Upper lobe of right lung (tissue), 1 donor: Measurements from ENCODE around the gene C2orf81. TPM values are rescaled to one million over a fixed set of nuclear protein-coding genes. Genes with fewer than 3 reads are reported as not detected.

Experiments
- ATAC-seq: fragments of 200-7000 bp; cut with Tn5 transposase; one replicate; pipeline ENCODE4 v1.9.1; 2020; ENCODE audit warnings: mild to moderate bottlenecking, moderate library complexity
- DNase-seq: peaks from one replicate; pipeline ENCODE4 v3.0.0-alpha.2; 2020
- H3K27ac ChIP-seq: fragments of 200-600 bp; one replicate; pipeline ENCODE4 v1.8.0; 2022
- H3K27me3 ChIP-seq: fragments of 200-600 bp; one replicate; pipeline ENCODE4 v1.8.0; 2022; ENCODE audit warnings: mild to moderate bottlenecking
- H3K36me3 ChIP-seq: fragments of 200-600 bp; one replicate; pipeline ENCODE4 v1.8.0; 2022
- H3K4me1 ChIP-seq: fragments of 200-600 bp; one replicate; pipeline ENCODE4 v1.8.0; 2022
- H3K4me3 ChIP-seq: fragments of 200-600 bp; one replicate; pipeline ENCODE4 v1.8.0; 2022; ENCODE audit warnings: mild to moderate bottlenecking
- H3K9me3 ChIP-seq: fragments of 200-600 bp; one replicate; pipeline ENCODE4 v1.8.0; 2022
- CTCF ChIP-seq: fragments of 200-600 bp; IDR thresholded peaks from one replicate; pipeline ENCODE4 v1.8.0; 2022; ENCODE audit warnings: antibody characterized with exemption
- intact Hi-C: fragments of 100-400 bp; cut with DNase I; formaldehyde crosslinking; loops from one replicate; pipeline ENCODE4 v1.11.0; 2022
- total RNA-seq: library from RNA; stranded (reverse); fragmentation: NEBNext Ultra II Directional; extraction: Animal tissue kit (Norgen Biotek cat#: 25700); gene quantifications from one replicate; pipeline ENCODE4 v1.2.1, GENCODE V29; 2021
- donor health status: DM: no; HTN: yes; CAD: no; lungs with severe emphysema.

C2orf81 gene
- total RNA-seq, 1 donor from 2014 or later, result 2.1 TPM

GRCh38 chr2:74420006-74420405, 1.4 kb downstream of the C2orf81 start:
- TF ChIP-seq CTCF, result no peak
- ATAC-seq, result no peak
- Histone ChIP-seq H3K4me1 (peaks cover 17% of the 10 kb centered on the region), H3K4me3 (no peak overlapping the region), H3K27me3 (no peaks in the 10 kb centered on the region), H3K36me3 (no peaks in the 10 kb centered on the region), H3K9me3 (no peaks in the 10 kb centered on the region), H3K27ac (no peak overlapping the region)
- no peak for DNase-seq
- intact Hi-C loops, result no loop called here

DNA sequence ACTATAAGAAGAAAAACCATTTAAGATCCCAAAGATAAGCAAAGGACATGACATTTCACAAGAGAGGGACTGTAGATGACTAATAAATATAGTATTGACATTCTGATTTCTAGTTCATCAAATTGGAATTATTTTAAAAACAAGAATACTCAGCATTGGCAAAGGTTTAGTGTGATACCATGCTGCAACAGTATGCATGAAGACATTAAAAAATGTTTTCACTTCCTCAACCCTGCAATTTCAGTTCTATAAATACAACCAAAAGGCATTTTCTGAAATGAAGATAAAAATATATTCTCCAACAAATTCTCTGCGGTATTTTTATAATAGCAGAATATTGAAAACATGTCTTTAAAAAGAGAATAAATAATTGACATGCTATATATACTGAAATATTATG, 2.1 kb downstream of the C2orf81 start:
- Histone ChIP-seq H3K36me3 (no peaks in the 10 kb centered on the region), H3K27ac (no peak overlapping the region), H3K4me1 (peaks cover 24% of the 10 kb centered on the region), H3K9me3 (no peaks in the 10 kb centered on the region), H3K4me3 (no peak overlapping the region), H3K27me3 (no peaks in the 10 kb centered on the region)
- ATAC-seq (no peak), DNase-seq (no peak)
- intact Hi-C loops, result no loop called here
- no peak for TF ChIP-seq CTCF

DNA sequence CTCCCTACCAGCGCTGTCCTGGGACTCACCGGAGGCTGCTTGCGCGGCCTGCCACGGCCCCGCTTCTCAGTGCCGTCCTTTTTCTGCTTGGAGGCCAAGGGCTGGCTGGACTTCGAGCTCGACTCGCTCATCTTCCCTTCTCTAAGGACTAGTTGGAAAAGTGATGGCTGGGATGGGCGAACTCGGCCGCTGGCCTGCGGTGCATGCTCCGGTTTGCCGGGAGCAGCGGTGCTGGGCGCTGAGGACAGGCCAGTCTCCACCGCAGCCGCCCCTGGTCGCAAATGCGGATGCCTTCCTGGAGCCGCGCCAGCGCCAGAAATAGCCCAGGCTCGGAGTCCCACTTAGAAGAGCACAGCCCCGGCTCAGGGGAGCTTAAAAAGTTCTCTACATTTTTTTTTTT, 3.1 kb downstream of the C2orf81 start:
- intact Hi-C loops, result no loop called here
- ATAC-seq (no peak), DNase-seq (no peak)
- Histone ChIP-seq H3K9me3 (no peaks in the 10 kb centered on the region), H3K4me1 (peaks cover 28% of the 10 kb centered on the region), H3K4me3 (no peak overlapping the region), H3K27me3 (no peaks in the 10 kb centered on the region), H3K27ac (no peak overlapping the region), H3K36me3 (no peaks in the 10 kb centered on the region)
- TF ChIP-seq CTCF, result no peak

DNA sequence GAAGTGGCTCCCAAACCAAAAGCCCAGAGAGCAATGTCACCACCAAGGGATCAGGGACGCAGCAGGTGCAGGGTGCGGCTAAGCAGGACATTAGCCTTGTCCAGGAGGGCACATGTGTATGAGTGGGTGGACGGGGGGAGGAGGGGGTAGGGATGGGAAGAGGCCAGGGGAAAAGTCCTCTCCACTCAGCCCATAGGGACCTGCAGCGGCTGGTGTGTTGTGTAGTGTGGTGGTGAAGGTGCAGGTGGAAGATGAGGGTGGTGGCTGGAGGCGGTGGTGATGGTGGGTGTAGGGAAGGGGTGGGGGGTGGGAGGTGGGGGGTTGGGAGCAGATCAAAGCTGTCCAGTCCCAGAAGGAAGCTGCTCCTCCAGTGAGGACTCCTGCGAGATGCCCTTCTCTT, 3.7 kb downstream of the C2orf81 start:
- ATAC-seq, result no peak
- peaks cover 28% of the 10 kb centered on the region for H3K4me1 ChIP-seq
- H3K27ac ChIP-seq, result no peak overlapping the region
- no peaks in the 10 kb centered on the region for H3K27me3 ChIP-seq
- DNase-seq, result no peak
- no peaks in the 10 kb centered on the region for H3K36me3 ChIP-seq
- no peak for TF ChIP-seq CTCF
- no peaks in the 10 kb centered on the region for H3K9me3 ChIP-seq
- intact Hi-C loops, result no loop called here
- H3K4me3 ChIP-seq, result no peak overlapping the region

GRCh38 chr2:74417197-74417596, 4.2 kb downstream of the C2orf81 start:
- DNase-seq (no peak), ATAC-seq (no peak)
- no peaks in the 10 kb centered on the region for H3K27me3 ChIP-seq
- no peak overlapping the region for H3K27ac ChIP-seq
- H3K4me3 ChIP-seq, result no peak overlapping the region
- no peaks in the 10 kb centered on the region for H3K9me3 ChIP-seq
- TF ChIP-seq CTCF, result no peak
- no peaks in the 10 kb centered on the region for H3K36me3 ChIP-seq
- intact Hi-C loops, result no loop called here
- H3K4me1 ChIP-seq, result peaks cover 26% of the 10 kb centered on the region

DNA sequence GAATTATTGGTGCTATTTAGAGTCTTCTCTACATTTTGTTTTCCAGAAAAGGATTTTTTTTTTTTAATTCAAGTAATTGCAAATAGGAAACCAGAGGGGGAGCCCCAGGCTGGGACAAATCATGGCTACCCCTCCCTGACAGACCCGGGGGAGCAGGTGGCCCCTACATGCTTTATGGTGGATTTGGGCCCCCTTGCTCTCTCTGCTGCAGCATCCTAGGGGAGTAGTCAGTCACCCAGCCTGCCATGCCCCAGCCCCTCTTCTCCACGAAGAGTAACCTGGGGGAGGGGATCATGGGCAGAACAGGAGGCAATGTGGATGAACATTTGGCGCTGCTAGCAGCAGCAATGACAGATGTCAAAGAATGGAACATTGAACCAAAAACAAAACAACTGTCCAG, 4.6 kb downstream of the C2orf81 start:
- Histone ChIP-seq H3K4me3 (no peak overlapping the region), H3K36me3 (no peaks in the 10 kb centered on the region), H3K4me1 (peaks cover 23% of the 10 kb centered on the region), H3K27me3 (no peaks in the 10 kb centered on the region), H3K27ac (no peak overlapping the region), H3K9me3 (no peaks in the 10 kb centered on the region)
- DNase-seq, result no peak
- no peak for ATAC-seq
- intact Hi-C loops, result no loop called here
- TF ChIP-seq CTCF, result no peak
